ENCODE results near the gene ABCA1. TPM values are rescaled to one million over a fixed set of nuclear protein-coding genes. Genes with fewer than 3 reads are reported as not detected.

Gene ABCA1
- total RNA-seq: 1.5 and 1.8 TPM in 2 replicates

GRCh38 chr9:104927912-104928740, at the start of gene ABCA1:
ABCA1 (minus strand) TSS chr9:104928155; CDS start chr9:104903679, 24,476 bp downstream.

GRCh38 chr9:104747565-104748358, 180.2 kb downstream of the ABCA1 start, which contains the start of gene NIPSNAP3A:
NIPSNAP3A (plus strand) TSS chr9:104747683; CDS start chr9:104747793, 110 bp downstream.

Other genes with a start within 250 kb of the ABCA1 start
- not detected in 2 replicates for gene OR13D1, start 233.6 kb downstream of the ABCA1 start, total RNA-seq
- gene NIPSNAP3A, start 180.5 kb downstream of the ABCA1 start, total RNA-seq: 20.8 and 21.7 TPM in 2 replicates
- gene NIPSNAP3B, start 164.0 kb downstream of the ABCA1 start, total RNA-seq: 0.17 and 1.2 TPM in 2 replicates

All from bronchus fibroblast of lung (primary cell).